Inferior parietal cortex (tissue), 1 donor: ENCODE data around the gene CD3E.

Experiments
- DNase-seq: peaks from one replicate; pipeline ENCODE4 v3.0.0-alpha.2; 2016; ENCODE audit errors: extremely low spot score

Gene CD3E

GRCh38 chr11:118304568-118305248 is at the start of gene CD3E:
TSS of gene CD3E (plus strand) at chr11:118304730. CDS start at chr11:118304953, 223 bp downstream.
- no peak for DNase-seq

GRCh38 chr11:118258410-118258809 is 46.1 kb upstream of the CD3E start:
- no peak for DNase-seq

- no peak for DNase-seq
Measured at GRCh38 chr11:118259138-118259537, 45.4 kb upstream of the CD3E start.

- no peak for DNase-seq
Measured at GRCh38 chr11:118260353-118260752, 44.2 kb upstream of the CD3E start.

- no peak for DNase-seq
Measured at GRCh38 chr11:118263112-118263511, 41.4 kb upstream of the CD3E start.

- no peak for DNase-seq
Measured at GRCh38 chr11:118263695-118264568, 40.6 kb upstream of the CD3E start, which contains the start of gene MPZL2. TSS of gene MPZL2 (minus strand) at chr11:118264297. CDS start at chr11:118264153, 144 bp downstream.

GRCh38 chr11:118264569-118265465 is 39.7 kb upstream of the CD3E start:
- DNase-seq: no peak

GRCh38 chr11:118265954-118266353 is 38.6 kb upstream of the CD3E start:
- no peak for DNase-seq

GRCh38 chr11:118267486-118267885 is 37.0 kb upstream of the CD3E start:
- no peak for DNase-seq

- DNase-seq: no peak
Measured at GRCh38 chr11:118272001-118272400, 32.5 kb upstream of the CD3E start.

- DNase-seq: no peak
Measured at GRCh38 chr11:118274186-118274585, 30.3 kb upstream of the CD3E start.

GRCh38 chr11:118275176-118275575 is 29.4 kb upstream of the CD3E start:
- no peak for DNase-seq

GRCh38 chr11:118276422-118276821 is 28.1 kb upstream of the CD3E start:
- DNase-seq: no peak

- DNase-seq: no peak
Measured at GRCh38 chr11:118277312-118277711, 27.2 kb upstream of the CD3E start.

GRCh38 chr11:118281284-118281683 is 23.2 kb upstream of the CD3E start:
- DNase-seq: no peak

GRCh38 chr11:118282606-118283005 is 21.9 kb upstream of the CD3E start:
- no peak for DNase-seq

GRCh38 chr11:118283037-118283636 is 21.4 kb upstream of the CD3E start:
- DNase-seq: no peak

- DNase-seq: no peak
Measured at GRCh38 chr11:118283756-118284350, 20.7 kb upstream of the CD3E start.

GRCh38 chr11:118286545-118286944 is 18.0 kb upstream of the CD3E start:
- DNase-seq: no peak

- DNase-seq: no peak
Measured at GRCh38 chr11:118287006-118287405, 17.5 kb upstream of the CD3E start.

- DNase-seq: no peak
Measured at GRCh38 chr11:118289401-118289800, 15.1 kb upstream of the CD3E start.
